Body of pancreas (tissue), 4 donors: ENCODE results near the gene CMIP.

Source experiments
- POLR2A ChIP-seq, 3 donors: fragments of 450-650 bp; IDR thresholded peaks; one replicate each; pipeline ENCODE4 v1.6.1; 2016; ENCODE audit warnings: antibody characterized with exemption in 3 of 3, mild to moderate bottlenecking in 2 of 3
- TF ChIP-seq, protein P1 (sequence below), 7 experiments: fragments of 450-650 bp in 4 of 7; fragments of 200-600 bp in 3 of 7; sonication (generic) in 3 of 7; IDR thresholded peaks; one replicate each; pipeline ENCODE4 v1.5.1; 2016 to 2019; ENCODE audit warnings: antibody characterized with exemption in 7 of 7

DNA sequence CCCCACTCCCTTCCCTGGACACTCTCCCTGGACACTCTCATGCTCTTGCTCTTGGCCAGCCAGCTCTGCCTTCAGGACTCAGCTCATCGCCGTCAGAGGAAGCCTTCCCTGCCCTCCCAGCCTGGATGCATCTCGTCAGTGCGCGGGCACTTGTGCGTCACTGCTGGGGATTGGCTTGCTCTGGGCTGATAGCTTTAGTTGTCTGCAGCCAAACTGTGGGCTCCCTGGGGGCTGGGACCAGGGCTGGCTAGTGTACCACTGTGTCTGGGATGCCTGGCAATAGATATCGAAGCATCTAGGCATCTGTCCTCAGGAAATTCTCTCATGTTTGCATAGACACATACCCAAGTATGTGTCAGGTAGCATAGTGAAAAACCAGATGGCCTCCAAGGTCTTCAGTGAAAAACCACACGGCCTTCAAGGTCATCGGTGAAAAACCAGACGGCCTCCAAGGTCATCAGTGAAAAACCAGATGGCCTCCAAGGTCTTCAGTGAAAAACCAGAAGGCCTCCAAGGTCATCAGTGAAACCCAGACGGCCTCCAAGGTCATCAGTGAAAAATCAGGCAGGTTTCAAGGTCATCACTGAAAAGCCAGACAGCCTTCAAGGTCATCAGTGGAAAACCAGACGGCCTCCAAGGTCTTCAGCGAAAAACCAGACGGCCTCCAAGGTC, 72.0 kb downstream of the CMIP start:
- TF ChIP-seq, protein P1, sequence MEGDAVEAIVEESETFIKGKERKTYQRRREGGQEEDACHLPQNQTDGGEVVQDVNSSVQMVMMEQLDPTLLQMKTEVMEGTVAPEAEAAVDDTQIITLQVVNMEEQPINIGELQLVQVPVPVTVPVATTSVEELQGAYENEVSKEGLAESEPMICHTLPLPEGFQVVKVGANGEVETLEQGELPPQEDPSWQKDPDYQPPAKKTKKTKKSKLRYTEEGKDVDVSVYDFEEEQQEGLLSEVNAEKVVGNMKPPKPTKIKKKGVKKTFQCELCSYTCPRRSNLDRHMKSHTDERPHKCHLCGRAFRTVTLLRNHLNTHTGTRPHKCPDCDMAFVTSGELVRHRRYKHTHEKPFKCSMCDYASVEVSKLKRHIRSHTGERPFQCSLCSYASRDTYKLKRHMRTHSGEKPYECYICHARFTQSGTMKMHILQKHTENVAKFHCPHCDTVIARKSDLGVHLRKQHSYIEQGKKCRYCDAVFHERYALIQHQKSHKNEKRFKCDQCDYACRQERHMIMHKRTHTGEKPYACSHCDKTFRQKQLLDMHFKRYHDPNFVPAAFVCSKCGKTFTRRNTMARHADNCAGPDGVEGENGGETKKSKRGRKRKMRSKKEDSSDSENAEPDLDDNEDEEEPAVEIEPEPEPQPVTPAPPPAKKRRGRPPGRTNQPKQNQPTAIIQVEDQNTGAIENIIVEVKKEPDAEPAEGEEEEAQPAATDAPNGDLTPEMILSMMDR (IDR thresholded peaks at IDR 0.05), result no peak
- no peak for TF ChIP-seq POLR2A (IDR thresholded peaks at IDR 0.05)
